Activated T-helper 9 cell treated with anti-CD3 and anti-CD28 coated beads, Interleukin-2, amount 50 U/mL, for 16 hours (primary cell): ENCODE data around the gene TOMM70.
"Not testable (repeated sequence)": the region's sequence is repeated elsewhere in the genome, so short reads cannot be mapped to it uniquely, and the experiment has no call there.

ENCODE experiments used
- DNase-seq: peaks from one replicate; pipeline ENCODE4 v3.0.0-alpha.2; 2020; ENCODE audit warnings: low read depth

TOMM70 gene

DNA sequence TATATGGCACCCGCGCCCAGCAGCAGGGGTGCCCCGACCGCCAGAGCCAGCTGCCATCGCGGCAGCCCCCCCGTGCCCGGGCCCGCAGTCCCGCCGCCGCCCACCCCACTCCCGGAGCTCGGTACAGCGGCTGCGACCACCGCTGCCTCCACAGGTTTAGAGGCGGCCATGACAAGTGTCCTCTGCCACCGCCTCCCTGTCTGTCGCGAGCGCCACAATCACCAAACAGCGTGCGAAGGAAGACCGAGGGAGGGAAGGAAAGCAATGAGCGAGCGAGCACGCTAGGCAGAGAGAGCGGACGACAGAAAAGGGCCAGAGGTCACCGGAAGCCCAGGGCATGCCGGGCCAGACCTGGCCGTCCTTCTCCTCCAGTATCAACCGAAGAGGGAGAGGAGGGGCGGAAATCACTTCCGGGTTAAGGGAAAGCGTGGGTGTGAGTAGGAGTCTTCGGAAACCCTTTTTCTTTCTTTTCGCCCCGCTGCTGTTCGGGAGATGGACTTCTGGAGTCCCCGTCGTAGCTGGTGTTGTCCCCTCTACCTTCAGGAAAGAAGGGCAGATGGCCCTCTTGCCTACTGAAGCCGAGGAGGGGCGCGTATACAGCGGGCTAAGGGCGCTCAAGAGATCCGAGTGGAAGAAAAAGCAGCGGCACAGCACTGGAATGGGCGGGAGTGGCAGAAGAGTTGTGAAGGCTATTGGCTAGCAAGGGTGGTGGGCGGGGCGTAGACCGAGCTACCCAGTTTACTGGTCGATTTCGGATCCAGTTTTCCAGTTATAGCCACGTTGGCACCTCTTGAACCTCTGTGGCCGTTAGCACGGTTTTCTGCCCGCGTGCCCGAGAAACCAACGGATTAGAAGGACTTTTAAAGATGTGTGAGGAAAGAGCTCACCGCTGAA is at the start of gene TOMM70, which contains the start of gene LNP1:
Gene TOMM70 (minus strand): TSS at position 310 of the 894 bp plus-strand sequence. CDS start 140 bp downstream, at position 170.
Gene LNP1 (plus strand): TSS at position 760 of the 894 bp plus-strand sequence. CDS start 28,191 bp downstream, outside the sequence.
- peak; percentile 90 for DNase-seq

DNA sequence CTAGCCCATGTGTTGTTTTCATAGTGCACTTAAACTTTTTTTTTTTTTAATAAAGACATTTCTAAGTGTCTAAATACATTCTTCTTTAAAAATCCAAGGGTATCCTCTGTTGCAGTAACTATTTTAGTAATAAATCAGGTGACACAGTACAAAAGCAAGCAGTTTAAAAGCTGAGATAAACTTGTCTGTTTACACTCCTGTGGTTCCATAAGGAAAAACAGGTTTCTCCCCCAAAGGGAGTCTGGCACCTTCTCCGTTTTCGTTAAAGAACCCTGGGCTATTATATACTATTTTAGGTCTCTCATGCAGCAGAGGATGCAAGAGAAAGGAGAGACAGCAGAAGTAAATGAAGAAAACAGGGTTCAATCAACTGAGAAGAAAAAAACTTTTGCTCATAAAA is 48.3 kb upstream of the TOMM70 start:
- no peak for DNase-seq

GRCh38 chr3:100448079-100448478 is 47.2 kb upstream of the TOMM70 start:
- no peak for DNase-seq

- DNase-seq = not testable (repeated sequence)
Observed at GRCh38 chr3:100447067-100447466, 46.2 kb upstream of the TOMM70 start.

DNA sequence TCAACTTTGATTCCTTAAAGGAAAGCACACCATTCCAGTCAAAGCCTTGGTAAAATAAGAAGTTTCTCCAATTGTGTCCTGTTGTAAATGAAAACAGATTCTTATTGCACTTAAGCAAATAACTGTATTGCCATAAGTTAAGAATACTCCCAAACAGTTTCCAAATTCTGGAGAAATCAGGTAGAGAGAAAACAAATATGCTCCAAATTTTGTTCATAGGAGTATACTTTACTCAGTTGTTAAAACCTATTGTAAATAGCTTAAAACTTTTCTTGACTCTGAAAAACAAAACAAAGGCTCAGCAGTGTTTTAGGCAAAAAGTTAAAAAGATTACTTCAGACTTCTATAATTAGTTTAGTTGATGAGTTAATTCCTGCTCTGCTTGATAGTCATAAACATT is 42.8 kb upstream of the TOMM70 start:
- no peak for DNase-seq

- no peak for DNase-seq
Observed at GRCh38 chr3:100440895-100441294, 40.0 kb upstream of the TOMM70 start.

DNA sequence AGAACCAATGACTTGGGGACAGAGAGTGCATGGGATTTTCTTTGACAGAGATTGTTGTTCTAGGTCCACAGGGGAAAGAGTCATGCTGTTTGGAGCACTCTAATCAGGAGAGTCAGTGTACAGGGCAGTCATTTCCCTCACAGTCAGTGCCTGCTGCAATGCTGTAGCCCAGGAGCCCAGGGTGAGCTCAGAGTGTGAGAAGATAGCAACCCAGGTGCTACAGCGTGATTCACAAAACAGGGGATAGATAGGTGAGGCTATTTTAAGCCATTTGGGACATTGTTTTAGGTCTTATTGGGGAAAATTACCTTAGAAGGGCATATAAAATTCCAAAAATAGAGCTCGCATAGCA is 37.7 kb upstream of the TOMM70 start:
- DNase-seq = no peak

- no peak for DNase-seq
Observed at GRCh38 chr3:100437721-100438622, 37.1 kb upstream of the TOMM70 start.

GRCh38 chr3:100436951-100437350 is 36.1 kb upstream of the TOMM70 start:
- no peak for DNase-seq

GRCh38 chr3:100429187-100429716 is 28.4 kb upstream of the TOMM70 start:
- no peak for DNase-seq

DNA sequence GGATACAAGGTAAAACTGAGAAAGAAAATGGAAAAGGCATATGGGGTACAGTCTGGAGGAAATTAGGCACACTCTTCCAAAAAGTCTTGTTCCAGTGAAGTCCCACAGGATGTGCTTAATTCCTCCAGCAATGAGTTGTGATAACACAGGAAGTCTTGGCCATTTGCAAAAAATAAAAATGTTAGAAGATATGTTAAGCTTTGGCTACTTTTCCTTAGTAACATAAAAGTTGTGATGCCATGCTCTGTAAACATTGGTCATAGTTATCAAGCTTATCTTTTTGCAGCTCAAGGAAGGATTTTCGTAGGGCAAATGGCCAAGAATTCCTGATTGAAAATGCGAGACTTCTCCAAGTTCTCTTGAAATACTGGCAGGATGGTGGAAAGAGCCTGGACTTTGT is 26.8 kb upstream of the TOMM70 start:
- no peak for DNase-seq

- no peak for DNase-seq
Observed at GRCh38 chr3:100426067-100426682, 25.3 kb upstream of the TOMM70 start.

- no peak for DNase-seq
Observed at GRCh38 chr3:100425316-100425715, 24.4 kb upstream of the TOMM70 start.

DNA sequence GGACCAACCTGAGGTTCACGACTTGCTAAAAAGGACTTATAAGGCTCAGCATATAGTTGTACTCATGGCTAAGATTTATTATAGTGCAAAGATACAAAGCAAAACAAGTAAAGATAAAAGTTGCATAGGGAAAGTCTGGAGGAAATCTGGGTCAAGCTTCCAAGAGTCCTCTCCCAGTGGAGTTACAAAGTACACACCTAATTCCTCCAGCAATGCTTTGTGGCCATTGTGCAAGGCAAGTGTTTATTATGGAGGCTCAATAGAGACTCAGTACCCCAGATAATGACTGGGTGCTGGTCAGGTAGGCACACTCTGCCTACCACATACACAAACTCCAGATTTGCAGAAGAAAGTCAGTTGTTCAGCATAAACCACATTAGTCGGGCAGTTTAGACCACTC is 23.4 kb upstream of the TOMM70 start:
- DNase-seq = no peak

DNA sequence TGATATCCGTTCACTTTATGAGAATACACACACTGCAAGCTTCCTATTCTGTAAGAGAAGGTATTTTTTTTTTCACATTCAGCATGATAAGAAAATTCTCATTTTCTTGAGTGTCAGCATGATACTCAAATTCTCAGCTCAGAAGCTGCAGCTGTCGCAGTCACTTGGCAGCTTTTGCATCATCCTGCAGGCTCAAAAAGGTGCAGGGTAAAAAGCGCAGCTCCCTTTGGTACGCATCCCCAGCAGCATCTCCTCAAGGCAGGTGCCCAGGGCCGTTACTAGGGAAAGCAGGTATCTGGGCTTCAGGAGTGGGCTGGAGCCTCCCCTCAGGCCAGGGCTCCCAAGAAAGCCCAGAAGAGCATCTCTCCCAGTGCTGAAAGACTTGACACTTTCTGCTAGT is 22.7 kb upstream of the TOMM70 start:
- DNase-seq = no peak

DNA sequence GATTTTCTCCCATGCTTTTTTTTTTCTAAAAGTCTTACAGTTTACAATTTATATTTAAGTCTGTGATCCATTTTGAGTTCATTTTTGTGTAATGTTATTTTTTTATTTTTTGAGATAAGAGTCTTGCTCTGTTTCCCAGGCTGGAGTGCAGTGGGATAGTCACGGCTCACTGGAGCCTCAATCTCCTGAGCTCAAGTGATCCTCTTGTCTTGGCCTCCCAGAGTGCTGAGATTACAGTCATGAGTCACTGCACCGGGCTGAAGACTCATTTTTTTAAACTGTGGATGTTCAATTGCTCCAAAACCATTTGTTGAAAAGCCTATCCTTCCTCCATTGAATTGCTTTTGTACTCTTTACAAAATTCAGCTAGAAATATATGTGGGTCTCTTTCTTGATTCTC is 20.0 kb upstream of the TOMM70 start:
- no peak for DNase-seq

DNA sequence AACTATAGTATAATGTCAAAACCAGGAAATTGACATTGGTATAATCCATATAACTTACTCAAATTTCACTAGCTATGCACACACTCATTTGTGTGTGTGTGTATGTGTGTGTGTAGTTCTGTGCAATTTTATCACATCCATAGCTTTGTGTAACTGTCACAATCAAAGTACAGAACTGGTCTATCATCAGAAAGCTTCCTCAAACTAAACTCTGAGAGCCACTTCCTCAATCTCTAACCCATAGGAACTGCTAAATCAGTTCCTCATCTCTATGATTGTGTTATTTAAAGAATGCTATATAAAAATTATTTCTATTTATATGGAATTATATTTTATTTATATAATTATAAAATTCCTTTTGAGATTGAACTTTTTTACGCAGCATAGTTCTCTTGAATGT is 18.5 kb upstream of the TOMM70 start:
- DNase-seq = no peak

- no peak for DNase-seq
Observed at GRCh38 chr3:100416863-100417262, 16.0 kb upstream of the TOMM70 start.

GRCh38 chr3:100416176-100416575 is 15.3 kb upstream of the TOMM70 start:
- no peak for DNase-seq

DNA sequence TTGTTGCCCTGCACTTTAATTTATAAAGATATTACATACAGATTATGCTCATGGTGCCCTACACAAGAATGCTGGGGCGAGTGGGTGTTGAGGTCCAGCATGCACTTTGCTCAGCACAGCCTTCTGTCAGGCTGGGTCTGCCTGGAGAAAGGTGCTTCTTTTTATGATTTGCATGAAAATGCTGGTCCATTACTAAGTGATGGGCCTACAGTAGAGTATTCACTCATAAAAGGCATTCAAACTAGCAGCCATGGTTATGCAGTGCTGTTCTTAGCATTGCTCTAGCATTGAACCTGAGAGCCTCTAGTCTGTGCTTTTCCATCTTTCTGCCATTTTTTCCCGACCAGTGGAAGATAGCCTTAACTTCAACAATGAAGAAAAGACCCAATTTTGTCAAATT is 12.7 kb upstream of the TOMM70 start:
- DNase-seq = no peak

- DNase-seq = no peak
Observed at GRCh38 chr3:100412912-100413590, 12.2 kb upstream of the TOMM70 start.
